Breast epithelium (tissue), 3 donors: ENCODE measurements around the gene TTLL10.

Experiments
- POLR2A ChIP-seq: fragments of 450-650 bp; IDR thresholded peaks from one replicate; pipeline ENCODE4 v1.6.1; 2016; ENCODE audit warnings: antibody characterized with exemption, mild to moderate bottlenecking, moderate library complexity
- POLR2AphosphoS5 ChIP-seq, 3 donors: sonication (generic); formaldehyde crosslinking; IDR thresholded peaks; one replicate each; pipeline ENCODE4 v1.6.1; 2017; ENCODE audit warnings: antibody characterized with exemption in 3 of 3
- TF ChIP-seq, protein P1 (sequence below), 3 donors: fragments of 450-650 bp; IDR thresholded peaks; one replicate each; pipeline ENCODE4 v1.5.1; 2016 to 2017; ENCODE audit warnings: antibody characterized with exemption in 3 of 3, mild to moderate bottlenecking in 3 of 3, moderate library complexity in 3 of 3

DNA sequence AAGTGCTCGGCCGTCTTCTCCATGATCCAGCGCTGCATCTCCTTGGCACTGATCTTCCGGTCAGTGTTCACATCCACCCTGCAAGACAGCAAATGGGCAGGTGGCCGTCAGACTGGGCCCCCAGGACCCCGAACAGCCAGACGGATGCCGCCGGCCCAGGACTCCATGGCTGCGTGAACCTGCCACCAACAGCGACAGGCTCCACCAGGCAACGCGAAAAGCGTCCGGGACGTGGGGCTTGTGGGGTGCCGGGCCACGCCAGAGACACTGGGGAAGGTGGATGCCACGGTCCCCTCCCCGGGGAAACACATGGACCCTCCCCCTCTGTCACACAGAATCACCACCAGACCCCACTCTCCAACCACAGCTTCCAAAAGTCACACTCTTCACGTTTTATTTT, 50.2 kb downstream of the TTLL10 start:
- TF ChIP-seq POLR2AphosphoS5 (IDR thresholded peaks at IDR 0.05) = no peak
- TF ChIP-seq POLR2A = no peak
- TF ChIP-seq, protein P1, sequence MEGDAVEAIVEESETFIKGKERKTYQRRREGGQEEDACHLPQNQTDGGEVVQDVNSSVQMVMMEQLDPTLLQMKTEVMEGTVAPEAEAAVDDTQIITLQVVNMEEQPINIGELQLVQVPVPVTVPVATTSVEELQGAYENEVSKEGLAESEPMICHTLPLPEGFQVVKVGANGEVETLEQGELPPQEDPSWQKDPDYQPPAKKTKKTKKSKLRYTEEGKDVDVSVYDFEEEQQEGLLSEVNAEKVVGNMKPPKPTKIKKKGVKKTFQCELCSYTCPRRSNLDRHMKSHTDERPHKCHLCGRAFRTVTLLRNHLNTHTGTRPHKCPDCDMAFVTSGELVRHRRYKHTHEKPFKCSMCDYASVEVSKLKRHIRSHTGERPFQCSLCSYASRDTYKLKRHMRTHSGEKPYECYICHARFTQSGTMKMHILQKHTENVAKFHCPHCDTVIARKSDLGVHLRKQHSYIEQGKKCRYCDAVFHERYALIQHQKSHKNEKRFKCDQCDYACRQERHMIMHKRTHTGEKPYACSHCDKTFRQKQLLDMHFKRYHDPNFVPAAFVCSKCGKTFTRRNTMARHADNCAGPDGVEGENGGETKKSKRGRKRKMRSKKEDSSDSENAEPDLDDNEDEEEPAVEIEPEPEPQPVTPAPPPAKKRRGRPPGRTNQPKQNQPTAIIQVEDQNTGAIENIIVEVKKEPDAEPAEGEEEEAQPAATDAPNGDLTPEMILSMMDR (IDR thresholded peaks at IDR 0.05) = no peak
